SH-SY5Y (cell line): ENCODE data around the gene PYGO1.

Source experiments
- GATA2 ChIP-seq: IDR thresholded peaks from 2 replicates; pipeline ENCODE4 v1.6.1; 2011; ENCODE audit warnings: mild to moderate bottlenecking, low read depth, low read length
- GATA3 ChIP-seq: IDR thresholded peaks from 2 replicates; pipeline ENCODE4 v1.6.1; 2011; ENCODE audit warnings: low read depth, mild to moderate bottlenecking, low read length, moderate library complexity

GRCh38 chr15:55518641-55519040 is 69.5 kb downstream of the PYGO1 start:
- TF ChIP-seq GATA2, result no peak
- no peak for TF ChIP-seq GATA3
